Loucy (cell line): ENCODE results near the gene KDM6A.

Experiments
- EZH2phosphoT487 ChIP-seq: fragments of 200-600 bp; IDR thresholded peaks from 2 replicates; pipeline ENCODE4 v1.6.1; 2018; ENCODE audit warnings: antibody characterized with exemption, mild to moderate bottlenecking, moderate library complexity, borderline replicate concordance
- TF ChIP-seq, protein P1 (sequence below): fragments of 200-600 bp; sonication (generic); conservative IDR thresholded peaks from 2 replicates; pipeline ENCODE4 v1.5.1; 2014; ENCODE audit warnings: mild to moderate bottlenecking, antibody characterized with exemption, low read length

GRCh38 chrX:44952329-44953027, 79.5 kb downstream of the KDM6A start:
- TF ChIP-seq, protein P1, sequence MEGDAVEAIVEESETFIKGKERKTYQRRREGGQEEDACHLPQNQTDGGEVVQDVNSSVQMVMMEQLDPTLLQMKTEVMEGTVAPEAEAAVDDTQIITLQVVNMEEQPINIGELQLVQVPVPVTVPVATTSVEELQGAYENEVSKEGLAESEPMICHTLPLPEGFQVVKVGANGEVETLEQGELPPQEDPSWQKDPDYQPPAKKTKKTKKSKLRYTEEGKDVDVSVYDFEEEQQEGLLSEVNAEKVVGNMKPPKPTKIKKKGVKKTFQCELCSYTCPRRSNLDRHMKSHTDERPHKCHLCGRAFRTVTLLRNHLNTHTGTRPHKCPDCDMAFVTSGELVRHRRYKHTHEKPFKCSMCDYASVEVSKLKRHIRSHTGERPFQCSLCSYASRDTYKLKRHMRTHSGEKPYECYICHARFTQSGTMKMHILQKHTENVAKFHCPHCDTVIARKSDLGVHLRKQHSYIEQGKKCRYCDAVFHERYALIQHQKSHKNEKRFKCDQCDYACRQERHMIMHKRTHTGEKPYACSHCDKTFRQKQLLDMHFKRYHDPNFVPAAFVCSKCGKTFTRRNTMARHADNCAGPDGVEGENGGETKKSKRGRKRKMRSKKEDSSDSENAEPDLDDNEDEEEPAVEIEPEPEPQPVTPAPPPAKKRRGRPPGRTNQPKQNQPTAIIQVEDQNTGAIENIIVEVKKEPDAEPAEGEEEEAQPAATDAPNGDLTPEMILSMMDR, result no peak
- TF ChIP-seq EZH2phosphoT487, result no peak
